Cardiac muscle cell (in vitro differentiated cells and primary cell): Measurements from ENCODE around the gene PRADC1. TPM values are rescaled to one million over a fixed set of nuclear protein-coding genes. Genes with fewer than 3 reads are reported as not detected.

ENCODE experiments used
- DNase-seq, 2 donors: peaks; one replicate each; pipeline versions ENCODE4 v3.0.0 to v3.0.0-alpha.2; 2010 to 2017; ENCODE audit warnings: low read depth in 1 of 2, low spot score in 1 of 2
- H3K27ac ChIP-seq: fragments of 200-600 bp; sonication (generic); 2 replicates; pipeline ENCODE4 v1.5.1; 2016
- H3K27me3 ChIP-seq: fragments of 200-600 bp; sonication (generic); 2 replicates; pipeline ENCODE4 v1.6.0; 2016; ENCODE audit warnings: control low read depth
- H3K36me3 ChIP-seq: fragments of 200-600 bp; sonication (generic); 2 replicates; pipeline ENCODE4 v1.5.1; 2016; ENCODE audit warnings: control low read depth
- H3K4me1 ChIP-seq: fragments of 200-600 bp; sonication (generic); 2 replicates; pipeline ENCODE4 v1.8.1; 2017; ENCODE audit warnings: low read depth, mild to moderate bottlenecking, mixed run types
- H3K4me3 ChIP-seq: fragments of 200-600 bp; sonication (generic); 2 replicates; pipeline ENCODE4 v1.5.1; 2016; ENCODE audit warnings: mild to moderate bottlenecking
- H3K9me3 ChIP-seq: fragments of 200-600 bp; sonication (generic); 2 replicates; pipeline ENCODE4 v1.5.1; 2017; ENCODE audit warnings: low read depth, mild to moderate bottlenecking, control low read depth
- polyA plus RNA-seq: library from polyadenylated mRNA; unstranded; fragments of >200 nt; fragmentation: Nextera tagmentation; extraction: Ambion mirVana; gene quantifications from 2 replicates; pipeline ENCODE4 v1.2.1, GENCODE V29; 2016
- total RNA-seq: library from RNA; depleted of rRNA; stranded (reverse); fragments of >200 nt; gene quantifications from 2 replicates; pipeline ENCODE4 v1.2.3, GENCODE V29; 2016
- TF ChIP-seq, protein P1 (sequence below): IDR thresholded peaks from 2 replicates; pipeline ENCODE4 v1.5.1; 2012; ENCODE audit warnings: low read depth, mild to moderate bottlenecking, low read length

The PRADC1 gene
- total and polyA plus RNA-seq, 2 experiments from 2014 or later, result 42.6 to 99.8 TPM

DNA sequence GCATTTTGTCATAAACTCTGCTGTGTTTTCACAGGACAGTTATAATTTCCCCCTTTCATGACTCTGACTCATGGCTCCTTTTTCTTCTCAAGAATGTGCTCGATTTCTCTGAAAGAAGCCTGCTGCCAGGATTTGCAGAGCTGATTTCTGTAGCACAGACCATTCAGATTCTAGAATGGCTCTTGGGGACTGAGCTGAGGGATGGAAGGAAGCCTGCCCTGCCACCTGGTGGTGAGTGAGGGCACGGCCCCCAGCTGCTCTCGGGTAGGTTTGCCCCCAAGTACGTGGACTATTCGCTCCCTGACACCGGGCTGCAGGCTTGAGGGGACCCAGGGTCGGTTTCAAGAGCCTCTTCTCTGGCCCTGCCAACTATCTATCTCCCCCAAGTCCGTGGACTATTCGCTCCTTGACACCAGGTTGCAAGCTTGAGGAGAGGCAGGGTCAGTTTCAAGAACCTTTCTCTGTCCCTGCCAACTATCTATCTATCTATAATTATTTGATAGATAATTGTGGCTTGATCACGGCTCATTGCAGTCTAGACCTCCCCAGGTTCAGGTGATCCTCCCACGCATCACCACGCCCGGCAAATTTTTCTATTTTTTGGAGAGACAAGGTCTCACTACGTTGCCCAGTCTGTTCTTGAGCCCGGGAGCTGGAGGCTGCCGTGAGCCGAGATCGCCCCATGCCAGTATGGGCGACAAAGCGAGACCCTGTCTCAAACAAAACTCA lies 20.4 kb downstream of the PRADC1 start:
- TF ChIP-seq, protein P1, sequence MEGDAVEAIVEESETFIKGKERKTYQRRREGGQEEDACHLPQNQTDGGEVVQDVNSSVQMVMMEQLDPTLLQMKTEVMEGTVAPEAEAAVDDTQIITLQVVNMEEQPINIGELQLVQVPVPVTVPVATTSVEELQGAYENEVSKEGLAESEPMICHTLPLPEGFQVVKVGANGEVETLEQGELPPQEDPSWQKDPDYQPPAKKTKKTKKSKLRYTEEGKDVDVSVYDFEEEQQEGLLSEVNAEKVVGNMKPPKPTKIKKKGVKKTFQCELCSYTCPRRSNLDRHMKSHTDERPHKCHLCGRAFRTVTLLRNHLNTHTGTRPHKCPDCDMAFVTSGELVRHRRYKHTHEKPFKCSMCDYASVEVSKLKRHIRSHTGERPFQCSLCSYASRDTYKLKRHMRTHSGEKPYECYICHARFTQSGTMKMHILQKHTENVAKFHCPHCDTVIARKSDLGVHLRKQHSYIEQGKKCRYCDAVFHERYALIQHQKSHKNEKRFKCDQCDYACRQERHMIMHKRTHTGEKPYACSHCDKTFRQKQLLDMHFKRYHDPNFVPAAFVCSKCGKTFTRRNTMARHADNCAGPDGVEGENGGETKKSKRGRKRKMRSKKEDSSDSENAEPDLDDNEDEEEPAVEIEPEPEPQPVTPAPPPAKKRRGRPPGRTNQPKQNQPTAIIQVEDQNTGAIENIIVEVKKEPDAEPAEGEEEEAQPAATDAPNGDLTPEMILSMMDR, result peak; percentile 99

GRCh38 chr2:73212098-73212447 lies 21.0 kb downstream of the PRADC1 start:
- no peaks in the 10 kb centered on the region for H3K36me3 ChIP-seq
- H3K27ac ChIP-seq, result no peak overlapping the region
- DNase-seq, result no peak
- H3K9me3 ChIP-seq, result no peaks in the 10 kb centered on the region
- H3K4me1 ChIP-seq, result peaks cover 4% of the 10 kb centered on the region
- H3K27me3 ChIP-seq, result peaks cover 24% of the 10 kb centered on the region
- no peak overlapping the region for H3K4me3 ChIP-seq
- TF ChIP-seq, protein P1, result no peak

More for the DNA sequence above, 20.4 kb downstream of the PRADC1 start:
- peak; percentile 81 to 92 for DNase-seq
- Histone ChIP-seq H3K27ac (no peak overlapping the region), H3K4me3 (no peak overlapping the region), H3K9me3 (no peaks in the 10 kb centered on the region), H3K4me1 (peaks cover 4% of the 10 kb centered on the region), H3K36me3 (no peaks in the 10 kb centered on the region), H3K27me3 (peaks cover 20% of the 10 kb centered on the region)

DNA sequence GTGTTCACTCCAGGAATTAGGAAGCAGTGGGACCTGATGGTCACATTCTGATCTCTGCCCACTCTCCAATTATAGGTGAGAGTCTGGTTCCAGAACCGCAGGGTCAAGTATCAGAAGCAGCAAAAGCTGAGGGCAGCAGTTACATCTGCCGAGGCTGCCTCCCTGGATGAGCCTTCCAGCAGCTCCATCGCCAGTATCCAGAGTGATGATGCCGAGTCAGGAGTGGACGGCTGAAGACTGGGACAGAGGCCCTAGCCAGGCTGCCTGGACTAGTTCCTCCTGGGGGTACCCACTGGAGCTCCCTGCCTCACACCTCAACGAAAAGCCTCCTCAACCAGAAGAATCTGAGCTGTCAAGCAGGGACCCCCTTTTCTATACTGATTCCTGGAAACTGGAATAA lies 22.3 kb downstream of the PRADC1 start:
- Histone ChIP-seq H3K4me3 (no peak overlapping the region), H3K27ac (no peak overlapping the region), H3K4me1 (peaks cover 4% of the 10 kb centered on the region), H3K27me3 (peaks cover 36% of the 10 kb centered on the region), H3K9me3 (no peaks in the 10 kb centered on the region), H3K36me3 (no peaks in the 10 kb centered on the region)
- TF ChIP-seq, protein P1, result no peak
- DNase-seq, result no peak

GRCh38 chr2:73210019-73210418 lies 23.0 kb downstream of the PRADC1 start:
- Histone ChIP-seq H3K4me3 (no peak overlapping the region), H3K9me3 (no peaks in the 10 kb centered on the region), H3K27me3 (peaks cover 43% of the 10 kb centered on the region), H3K36me3 (no peaks in the 10 kb centered on the region), H3K27ac (no peak overlapping the region), H3K4me1 (peaks cover 3% of the 10 kb centered on the region)
- TF ChIP-seq, protein P1, result no peak
- no peak for DNase-seq

DNA sequence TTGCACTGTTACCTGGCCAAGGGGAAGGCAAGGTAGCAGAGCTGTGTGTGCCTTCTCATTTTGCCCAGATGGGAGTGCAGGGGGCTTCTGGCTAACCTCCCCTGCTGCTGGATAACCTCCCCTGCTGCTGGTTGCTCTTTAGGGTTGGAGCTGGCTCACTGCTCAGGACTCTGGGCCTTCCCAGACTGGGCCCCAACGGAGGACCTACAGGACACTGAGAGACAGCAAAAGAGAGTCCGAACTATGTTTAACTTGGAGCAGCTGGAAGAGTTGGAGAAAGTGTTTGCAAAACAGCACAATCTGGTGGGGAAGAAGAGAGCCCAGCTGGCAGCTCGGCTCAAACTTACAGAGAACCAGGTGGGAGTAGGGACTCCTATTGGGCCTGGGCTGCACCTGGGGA lies 24.8 kb downstream of the PRADC1 start:
- Histone ChIP-seq H3K27ac (no peak overlapping the region), H3K27me3 (peaks cover 59% of the 10 kb centered on the region), H3K36me3 (no peaks in the 10 kb centered on the region), H3K4me1 (no peaks in the 10 kb centered on the region), H3K9me3 (no peaks in the 10 kb centered on the region), H3K4me3 (no peak overlapping the region)
- DNase-seq, result no peak
- TF ChIP-seq, protein P1, result no peak

DNA sequence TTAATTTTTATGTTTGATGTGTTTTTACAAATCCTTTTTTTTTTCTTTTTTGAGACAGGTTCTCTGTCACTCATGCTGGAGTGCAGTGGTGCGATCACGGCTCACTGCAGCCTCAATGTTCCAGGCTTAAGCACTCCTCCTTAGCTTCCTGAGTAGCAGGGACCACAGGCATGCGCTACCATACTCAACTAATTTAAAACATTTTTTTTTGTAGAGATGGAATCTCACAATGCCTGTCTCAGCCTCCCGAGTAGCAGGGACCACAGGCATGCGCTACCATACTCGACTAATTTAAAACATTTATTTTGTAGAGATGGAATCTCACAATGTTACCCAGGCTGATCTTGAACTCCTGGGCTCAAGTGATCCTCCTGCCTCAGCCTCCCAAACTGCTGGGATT lies 27.4 kb downstream of the PRADC1 start:
- Histone ChIP-seq H3K36me3 (no peaks in the 10 kb centered on the region), H3K27me3 (peaks cover 83% of the 10 kb centered on the region)
- TF ChIP-seq, protein P1, result no peak

More for the DNA sequence above, 27.4 kb downstream of the PRADC1 start:
- no peaks in the 10 kb centered on the region for H3K9me3 ChIP-seq
- no peaks in the 10 kb centered on the region for H3K4me1 ChIP-seq
- H3K4me3 ChIP-seq, result no peak overlapping the region
- H3K27ac ChIP-seq, result no peak overlapping the region
- no peak for DNase-seq
